NCI-H1092 (cell line): Measurements from ENCODE around the gene STK32B.
"Not testable (repeated sequence)": the region's sequence is repeated elsewhere in the genome, so short reads cannot be mapped to it uniquely, and the experiment has no call there.

ENCODE experiments used
- DNase-seq: peaks from one replicate; lab custom pipeline; 2025; lab: John Stamatoyannopoulos, UW

STK32B gene

DNA sequence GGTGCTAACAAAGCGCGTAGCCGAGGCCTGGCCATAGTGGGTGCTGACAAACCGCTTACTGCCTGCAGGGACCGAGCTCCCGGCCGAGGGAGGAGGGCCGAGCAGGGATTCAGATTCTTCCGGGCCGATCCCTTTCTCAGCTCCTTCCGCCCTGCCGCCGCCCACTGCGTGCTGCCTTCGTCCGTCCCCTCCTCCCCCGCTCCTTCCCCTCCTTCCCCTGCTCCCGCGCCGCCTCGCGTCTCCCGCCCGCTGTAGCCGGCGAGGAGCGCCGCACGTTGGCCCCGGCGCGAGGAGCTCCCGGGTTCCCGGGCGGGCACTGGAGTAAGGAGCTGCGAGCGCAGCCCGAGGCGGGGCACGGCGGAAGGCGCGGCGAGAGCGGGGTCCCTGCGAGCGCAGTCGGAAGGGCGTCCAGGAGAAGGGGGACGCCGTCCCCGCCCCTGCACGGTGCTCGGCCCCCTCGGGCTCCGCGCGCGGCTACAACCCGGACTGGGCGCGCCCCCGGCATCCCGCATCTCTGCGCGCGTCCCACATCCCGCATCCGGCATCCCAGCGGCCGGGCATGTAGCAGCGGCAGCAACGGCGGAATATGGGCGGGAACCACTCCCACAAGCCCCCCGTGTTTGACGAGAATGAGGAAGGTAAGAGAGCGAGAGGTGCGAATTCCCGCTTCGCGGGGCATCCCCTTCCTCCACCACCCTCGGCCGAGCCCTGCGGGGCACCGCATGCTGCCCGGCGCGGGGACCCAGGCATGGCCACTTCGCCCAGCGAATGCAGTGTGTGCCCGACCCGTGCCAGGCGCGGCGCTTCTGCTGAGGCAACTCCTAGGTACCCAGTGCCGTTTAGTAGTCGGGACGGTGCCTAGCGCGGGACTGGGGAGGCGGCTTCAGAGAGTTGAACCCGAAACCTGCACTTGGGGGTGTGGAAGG is at the start of gene STK32B:
STK32B (plus strand) TSS at position 203 of the 926 bp plus-strand sequence.
- DNase-seq, result peak; percentile 38

DNA sequence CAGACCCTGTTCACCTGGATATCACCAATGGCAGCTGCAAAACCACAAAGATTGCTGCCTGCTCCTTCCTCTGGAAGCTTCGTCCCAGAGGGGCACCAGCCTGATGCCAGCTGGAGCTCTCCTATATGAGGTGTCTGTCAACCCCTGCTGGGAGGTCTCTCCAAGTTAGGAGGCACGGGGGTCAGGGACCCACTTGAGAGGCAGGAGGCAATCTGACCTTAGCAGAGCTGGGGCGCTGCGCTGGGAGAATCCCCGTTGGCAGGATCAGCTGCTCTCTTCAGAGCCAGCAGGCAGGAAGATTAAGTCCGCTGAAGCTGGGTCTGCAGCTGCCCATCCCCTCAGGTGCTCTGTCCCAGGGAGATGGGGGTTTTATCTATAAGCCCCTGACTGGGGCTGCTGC is 49.6 kb upstream of the STK32B start:
- DNase-seq, result not testable (repeated sequence)

DNA sequence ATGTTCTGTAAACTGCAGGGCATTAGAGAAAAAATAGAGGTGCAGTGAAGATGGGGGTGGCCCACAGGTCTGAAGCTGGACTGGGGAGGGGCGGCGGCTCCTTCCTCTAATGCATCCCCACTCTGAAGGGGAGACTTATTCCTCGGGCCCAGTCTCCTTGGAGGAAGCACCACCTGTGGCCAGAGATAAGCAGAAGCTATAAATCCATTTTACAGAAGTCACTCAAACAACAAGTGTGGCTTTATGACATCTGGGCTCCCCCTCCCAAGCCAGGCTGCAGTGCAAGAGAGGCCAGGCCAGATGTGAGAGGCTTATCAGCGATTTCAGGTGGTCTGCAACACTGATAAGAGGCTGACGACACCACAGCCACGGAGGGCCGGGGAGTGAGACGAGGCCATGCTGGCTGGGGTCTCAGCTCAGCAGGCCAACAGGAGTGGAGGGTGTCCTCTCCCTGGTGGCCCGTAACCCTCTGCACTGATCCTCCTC is 47.9 kb upstream of the STK32B start:
- DNase-seq, result no peak

DNA sequence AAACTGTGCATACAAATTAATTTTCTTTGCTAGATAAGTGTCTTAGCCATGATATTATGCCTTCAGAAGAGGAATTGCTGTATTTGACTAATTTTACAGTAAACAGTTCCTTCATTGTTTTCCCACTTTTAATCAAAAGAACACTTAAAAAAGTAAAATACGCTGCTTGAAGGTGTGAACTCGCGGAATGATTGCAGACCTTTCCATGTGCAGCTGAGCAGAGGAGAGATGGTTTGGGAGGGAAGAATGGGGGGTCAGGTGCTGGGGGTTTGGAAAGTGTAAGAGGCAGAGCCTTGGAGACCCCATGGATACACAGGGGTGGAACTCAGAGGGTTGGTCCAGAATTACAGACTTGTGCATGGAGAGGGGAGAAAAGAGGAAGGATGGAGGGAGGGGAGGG is 47.4 kb upstream of the STK32B start:
- DNase-seq, result no peak

DNA sequence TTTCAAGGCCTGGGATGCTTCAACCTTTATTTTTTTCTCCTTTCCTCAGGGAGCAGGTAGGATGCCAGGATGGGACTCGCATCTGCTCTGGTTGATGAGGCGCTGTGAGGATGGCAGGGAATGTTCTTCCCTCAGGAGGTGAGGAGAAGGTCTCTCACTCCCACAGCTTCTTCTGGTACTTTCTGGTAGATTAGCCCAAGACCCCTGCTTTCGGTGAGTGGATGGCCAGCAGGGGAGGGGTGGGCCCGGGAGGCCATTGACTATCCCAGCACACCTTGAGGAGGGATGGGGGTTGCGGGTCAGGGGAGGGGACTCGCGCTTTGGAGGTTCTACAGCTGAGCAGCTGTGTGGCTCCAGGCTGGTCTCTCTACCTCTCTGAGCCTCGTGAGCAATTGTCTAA is 46.8 kb upstream of the STK32B start:
- DNase-seq, result no peak

DNA sequence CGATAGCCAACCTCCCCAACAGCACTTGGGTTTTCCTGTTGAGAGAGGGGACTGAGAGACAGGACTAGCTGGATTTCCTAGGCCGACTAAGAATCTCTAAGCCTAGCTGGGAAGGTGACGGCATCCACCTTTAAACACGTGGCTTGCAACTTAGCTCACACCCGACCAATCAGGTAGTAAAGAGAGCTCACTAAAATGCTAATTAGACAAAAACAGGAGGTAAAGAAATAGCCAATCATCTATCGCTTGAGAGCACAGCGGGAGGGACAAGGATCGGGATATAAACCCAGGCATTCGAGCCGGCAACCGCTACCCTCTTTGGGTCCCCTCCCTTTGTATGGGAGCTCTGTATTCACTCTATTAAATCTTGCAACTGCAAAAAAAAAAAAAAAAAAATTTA is 44.3 kb upstream of the STK32B start:
- not testable (repeated sequence) for DNase-seq

DNA sequence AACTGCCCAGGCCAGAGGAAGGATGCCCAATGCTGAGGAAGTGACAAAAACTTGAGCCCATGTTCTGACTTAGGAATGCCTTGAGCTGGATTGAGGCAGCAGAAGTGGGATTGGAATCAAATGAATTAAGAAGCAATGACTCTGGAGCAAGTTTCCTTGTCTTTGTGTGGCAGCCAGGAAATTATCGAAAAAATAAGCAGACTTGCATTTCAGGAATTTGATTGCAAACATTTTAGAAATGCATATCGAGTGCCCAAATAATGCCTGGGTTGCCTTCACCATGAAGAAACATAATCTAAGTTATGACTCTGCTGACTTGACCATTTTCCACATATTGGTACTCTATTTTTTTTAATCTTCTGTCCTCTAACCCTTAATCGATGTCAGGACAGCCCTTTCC is 41.5 kb upstream of the STK32B start:
- no peak for DNase-seq

DNA sequence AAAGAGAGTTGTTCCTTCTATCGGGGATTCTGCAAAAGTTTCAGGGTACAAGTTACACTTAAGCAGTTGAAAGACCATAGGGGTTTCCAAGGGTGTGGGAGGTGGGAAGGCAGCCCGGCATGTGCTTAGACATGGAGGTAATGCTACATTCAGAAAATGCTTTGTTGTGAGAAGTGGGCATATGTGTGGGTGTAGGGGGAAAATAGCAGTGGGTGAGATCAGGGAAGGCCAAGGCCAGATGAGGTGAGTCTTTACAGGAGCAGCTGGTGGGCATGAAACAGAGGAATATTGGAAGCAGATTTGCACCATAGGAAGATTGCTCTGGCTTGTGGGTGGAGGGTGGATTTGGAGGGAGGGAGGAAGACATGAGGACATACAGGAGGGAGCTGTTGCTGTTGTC is 40.3 kb upstream of the STK32B start:
- no peak for DNase-seq

DNA sequence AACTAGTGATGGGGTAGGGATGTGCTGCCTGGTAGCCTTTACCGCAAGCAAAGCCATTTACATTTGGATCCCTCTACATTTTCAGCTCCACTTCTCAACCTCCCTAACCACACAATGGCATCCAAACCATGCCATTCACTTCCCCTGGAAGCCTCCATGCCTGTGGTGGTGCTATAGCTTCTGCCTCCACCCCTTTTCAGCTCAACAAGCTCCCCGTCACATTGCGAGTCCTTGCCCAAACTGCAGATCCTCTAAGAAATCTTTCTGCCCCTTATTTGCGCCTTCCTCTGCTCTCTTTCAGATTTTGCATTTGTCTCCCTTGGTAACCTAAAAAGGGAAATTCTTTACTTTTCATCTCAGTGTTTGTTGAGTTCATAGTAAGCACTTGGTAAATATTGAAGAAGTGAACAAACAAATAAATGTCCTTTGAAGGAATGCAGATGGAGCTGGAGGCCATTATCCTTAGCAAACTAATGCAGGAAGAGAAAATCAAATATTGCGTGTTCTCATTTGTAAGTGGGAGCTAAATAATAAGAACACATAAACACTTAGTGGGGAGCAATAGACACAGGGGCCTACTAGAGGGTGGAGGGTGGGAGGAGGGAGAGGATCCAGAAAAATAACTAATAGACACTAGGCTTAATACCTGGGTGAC is 38.9 kb upstream of the STK32B start:
- no peak for DNase-seq

DNA sequence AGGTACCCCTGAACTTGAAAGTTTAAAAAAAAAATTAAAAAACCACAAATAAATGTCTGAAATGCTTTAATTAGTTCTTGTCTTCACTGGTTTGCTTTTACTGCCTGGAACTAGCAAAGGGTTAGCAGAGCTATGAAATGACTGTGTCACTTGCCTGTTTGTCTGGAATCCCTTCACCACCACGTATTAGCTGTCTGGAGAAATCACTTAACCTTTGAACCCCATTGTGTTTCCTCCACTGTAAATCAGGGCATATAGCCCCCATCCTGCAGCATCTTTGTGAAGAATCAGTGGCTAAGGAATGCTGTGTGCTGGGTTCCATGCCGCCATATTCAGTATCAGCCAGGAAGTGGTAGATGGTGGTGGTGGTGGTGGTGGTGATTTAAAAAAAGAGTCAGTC is 38.3 kb upstream of the STK32B start:
- DNase-seq, result no peak

DNA sequence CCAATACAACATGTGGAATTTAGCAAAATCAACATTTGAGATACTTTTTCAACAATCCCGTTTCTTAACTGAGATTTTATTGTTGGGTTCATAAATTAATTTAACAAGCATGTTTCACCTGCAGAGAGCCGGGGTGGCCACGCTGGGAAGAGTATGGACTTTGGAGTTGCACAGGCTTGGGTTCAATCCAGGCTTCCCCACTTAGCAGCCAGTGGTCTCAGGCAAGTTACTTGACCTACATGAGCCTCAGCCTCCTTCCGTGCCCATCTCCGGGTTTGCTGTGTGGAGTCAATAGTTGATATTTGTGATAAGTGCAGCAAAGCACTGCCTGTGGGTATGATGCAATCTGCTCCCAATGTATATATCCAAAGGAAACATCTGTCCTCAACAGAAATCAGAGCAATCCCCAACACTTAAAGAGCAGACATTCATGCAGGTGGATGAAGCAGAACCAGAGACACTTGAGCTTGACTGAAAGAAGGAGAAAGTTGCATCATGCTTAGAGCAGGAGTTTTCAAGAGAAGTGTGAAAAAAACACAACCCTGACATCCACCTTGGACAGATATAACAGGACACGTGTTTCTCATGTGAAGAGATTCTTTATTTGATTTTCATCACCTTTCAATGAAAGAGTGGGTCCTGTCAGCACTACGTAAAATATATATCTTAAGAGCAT is 37.1 kb upstream of the STK32B start:
- DNase-seq, result no peak

DNA sequence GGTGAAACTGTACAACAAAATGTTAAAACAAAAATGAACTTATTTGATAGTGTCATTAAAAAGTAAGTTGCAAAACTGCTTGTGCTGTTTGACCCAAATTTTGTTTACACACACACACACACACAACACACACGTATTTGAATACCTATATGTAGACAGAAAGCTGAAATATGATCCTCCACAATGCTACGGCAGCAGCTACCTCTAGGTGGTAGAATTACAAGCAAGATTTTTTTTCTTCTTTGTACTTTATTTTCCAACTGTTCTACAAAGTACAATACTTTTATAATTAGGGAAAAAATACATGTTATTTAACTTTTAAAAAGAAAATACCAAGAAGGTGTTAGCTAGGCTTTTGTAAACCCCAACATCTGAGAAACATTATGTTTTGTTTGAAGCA is 33.2 kb upstream of the STK32B start:
- no peak for DNase-seq

DNA sequence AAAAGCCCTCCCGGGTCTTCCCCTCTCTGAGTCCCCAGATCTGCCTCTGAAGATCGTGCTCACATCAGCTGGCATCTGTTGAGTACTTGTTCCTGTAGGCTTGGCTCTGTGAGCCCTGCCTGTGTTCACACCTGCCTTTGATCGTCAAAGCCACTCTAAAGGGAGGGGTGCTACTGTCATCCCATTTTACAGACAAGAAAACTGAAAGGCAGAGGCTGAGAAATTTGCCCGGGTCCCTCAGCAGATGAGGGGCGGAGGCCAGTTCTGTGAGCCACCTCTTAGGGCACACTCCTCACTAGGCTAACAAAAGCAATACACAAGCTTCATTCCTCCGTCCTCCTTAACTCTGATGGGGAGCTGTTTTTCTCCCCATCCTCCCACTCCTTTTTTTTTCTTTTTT is 32.7 kb upstream of the STK32B start:
- DNase-seq, result peak; percentile 4

DNA sequence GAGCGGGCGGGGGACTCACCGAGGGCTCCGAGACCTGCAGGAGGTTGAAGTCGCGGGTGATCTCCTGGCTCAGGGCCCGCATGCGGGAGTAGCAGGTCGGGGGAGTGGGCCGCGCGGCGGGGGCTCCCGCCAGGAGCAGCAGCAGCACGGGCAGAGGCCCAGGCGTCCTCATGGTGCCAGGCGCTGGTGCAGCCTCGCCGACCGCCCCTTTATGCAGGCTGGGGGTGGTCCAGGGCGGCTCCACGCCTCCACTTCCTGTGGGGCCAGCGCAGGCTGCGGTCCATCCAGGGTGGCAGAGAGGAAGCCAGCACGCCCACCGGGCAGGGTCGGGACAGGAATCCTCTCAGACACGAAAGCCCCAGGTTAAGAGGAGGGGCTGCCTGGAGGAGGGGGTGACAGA is 32.0 kb upstream of the STK32B start, which contains the start of gene CYTL1:
CYTL1 (minus strand) TSS at position 185 of the 400 bp plus-strand sequence; CDS start at position 172, 13 bp downstream.
- no peak for DNase-seq

DNA sequence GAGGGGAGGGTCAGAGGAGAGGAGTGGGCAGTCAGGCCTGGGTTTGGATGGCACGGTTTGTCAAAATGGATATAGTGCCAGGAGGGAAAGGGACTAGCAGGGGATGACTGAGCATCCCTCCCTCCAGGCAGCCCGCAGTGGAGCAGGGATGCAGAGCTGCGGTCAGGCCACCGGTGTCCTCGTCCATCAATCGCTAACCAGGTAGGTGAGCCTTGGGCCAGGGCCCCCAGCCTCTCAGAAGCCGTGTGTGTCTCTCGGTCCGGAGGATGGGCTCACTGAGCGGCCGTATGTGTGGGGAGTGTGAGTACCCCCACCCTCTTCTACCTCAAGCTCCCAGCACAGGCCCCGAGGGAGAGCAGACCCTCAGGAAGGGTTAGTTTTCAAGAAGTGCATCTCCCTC is 31.5 kb upstream of the STK32B start:
- no peak for DNase-seq

DNA sequence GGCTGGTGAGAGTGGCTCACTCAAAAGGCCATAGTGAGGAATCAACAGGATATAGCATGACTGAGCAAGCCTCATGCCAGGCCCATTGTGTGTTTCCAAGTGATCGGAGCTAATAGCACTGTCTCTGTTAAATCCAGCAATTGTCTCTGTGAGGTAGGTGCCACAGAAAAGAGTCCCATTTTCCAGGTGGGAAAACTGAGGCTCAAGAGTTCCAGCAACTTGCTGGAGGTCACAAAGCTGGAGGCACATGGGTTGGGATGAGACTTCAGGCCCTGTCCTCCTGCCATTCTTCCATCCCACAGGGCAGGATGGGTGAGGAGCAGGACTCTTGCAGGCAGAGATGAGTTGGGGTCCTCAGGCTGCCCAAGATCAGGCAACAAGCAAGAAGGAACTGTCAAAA is 30.9 kb upstream of the STK32B start:
- DNase-seq, result no peak

DNA sequence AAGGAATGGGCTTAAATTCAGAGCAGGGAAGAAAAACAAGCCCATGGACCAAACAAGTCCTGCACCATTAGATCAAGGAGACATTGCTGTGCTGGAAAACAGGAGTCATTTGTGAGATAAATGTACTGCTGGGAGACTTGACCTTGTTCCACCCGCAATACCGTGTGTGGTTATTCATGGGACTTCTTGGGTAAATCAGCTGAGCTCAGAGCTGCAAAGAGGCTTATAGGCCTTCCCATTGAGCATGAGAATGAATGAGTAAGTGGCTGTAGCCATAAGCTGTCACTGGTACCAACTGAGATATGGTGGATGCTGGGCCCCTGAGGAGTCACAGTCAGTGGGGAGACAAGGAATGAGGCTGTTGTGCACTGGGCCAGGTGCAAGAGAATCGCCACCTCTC is 29.7 kb upstream of the STK32B start:
- no peak for DNase-seq

DNA sequence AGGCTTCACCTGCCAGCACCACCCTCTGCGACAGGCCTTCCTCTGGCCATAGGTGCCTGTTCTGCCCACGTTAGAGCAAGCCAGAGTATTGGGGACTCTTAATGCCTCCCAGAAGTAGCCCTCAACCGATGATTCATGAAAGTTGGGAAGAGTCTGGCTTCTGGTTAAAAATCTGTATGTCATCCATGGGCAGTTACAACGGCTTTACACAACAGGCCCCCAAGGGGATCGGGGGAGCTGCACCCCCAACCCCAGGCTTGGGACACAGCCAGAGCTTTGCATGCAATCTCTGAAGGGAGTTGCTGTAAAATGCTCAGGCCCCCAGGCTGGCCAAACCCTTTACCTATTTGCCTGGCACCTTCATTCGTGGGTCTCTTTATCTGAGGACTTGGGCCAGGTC is 26.6 kb upstream of the STK32B start:
- no peak for DNase-seq

DNA sequence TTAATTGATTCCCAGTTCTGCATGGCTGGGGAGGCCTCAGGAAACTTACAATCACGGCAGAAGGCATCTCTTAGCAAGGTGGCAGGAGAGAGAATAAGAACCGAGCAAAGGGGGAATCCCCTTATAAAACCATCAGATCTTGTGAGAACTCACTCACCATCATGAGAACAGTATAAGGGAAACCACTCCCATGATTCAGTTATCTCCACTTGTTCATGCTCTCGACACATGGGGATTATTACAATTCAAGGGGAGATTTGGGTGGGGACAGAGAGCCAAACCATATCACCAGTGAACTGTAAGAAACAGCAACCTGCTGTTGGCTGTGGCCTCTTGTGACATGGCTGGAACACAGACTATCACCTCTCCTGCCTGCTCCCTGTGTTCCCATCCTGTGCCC is 24.9 kb upstream of the STK32B start:
- DNase-seq, result no peak

DNA sequence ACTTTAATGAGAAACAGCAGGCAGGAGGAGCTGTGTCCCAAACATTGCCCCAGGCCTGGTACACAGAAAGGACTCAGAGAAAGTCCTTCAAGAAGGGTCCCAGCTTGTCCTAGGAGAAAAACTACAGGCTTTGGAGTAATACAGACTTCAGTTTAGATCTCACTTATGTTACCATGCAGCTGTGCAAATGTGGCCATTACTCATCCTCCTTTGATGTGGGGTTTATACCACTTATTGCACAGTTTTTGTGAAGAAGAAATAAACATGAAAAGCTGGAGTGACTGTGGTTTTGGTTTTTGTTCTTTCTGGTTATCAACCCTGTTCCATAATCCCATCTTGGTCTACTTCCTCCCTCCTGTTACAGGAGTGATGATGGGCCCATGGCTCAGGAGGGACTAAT is 23.9 kb upstream of the STK32B start:
- DNase-seq, result no peak

DNA sequence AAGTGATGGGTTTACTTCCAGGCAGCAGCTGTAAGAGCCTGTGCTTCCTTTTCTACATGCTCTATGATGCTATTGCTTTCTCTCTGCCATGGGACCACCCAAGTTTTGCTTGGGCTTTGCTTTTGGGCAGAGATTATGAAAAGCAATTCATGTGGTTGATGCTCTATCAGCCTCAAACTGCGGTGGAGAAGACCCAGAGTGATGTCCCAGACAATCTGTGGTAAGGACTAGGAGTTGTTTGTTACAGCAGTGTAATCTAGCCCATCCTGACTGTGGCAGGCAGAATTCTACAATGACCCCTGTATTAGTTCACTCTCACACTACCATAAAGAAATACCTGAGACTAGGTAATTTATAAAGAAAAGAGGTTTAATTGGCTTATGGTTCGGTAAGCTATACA is 22.8 kb upstream of the STK32B start:
- DNase-seq, result no peak

DNA sequence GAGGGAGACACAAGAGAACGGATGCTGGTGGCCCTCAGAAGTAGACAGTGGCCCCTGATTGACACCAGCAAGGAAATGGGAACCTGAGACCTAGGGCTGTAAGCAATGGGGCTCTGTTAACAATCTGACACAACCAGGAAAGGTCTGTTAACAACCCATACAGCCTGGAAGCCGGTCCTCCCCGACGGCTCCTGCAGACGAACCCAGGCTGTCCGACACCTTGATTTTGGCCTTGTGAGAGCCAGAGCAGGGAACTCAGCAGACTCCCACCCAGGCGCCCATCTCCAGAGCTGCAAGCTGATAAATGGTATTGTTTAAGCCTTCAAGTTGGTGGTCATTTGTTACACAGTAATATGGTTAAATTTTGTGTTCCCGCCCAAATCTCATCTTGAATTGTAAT is 21.8 kb upstream of the STK32B start:
- no peak for DNase-seq

DNA sequence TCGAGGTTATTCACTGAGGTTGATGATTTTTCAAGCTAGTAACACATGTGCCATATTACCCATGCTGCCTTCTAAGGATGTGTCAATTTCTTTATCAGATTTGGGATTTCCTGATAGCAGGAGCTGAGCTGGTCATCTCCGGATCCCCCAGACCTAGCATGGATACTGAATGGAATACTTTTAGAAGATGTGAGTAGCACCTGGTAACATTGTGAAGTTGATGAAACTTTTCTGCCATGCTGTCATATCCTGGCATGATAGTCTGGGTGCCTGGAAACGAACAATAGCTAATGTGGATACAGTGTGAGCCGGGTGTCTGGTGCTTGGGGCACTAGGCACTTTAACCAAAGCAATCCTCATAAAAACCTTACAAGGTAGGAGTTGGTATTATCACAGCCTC is 21.1 kb upstream of the STK32B start:
- DNase-seq, result no peak
